Activated CD4-positive, alpha-beta memory T cell treated with anti-CD3 and anti-CD28 coated beads, Interleukin-2, amount 10 ng/mL, durations not matched to agents 7 days and 5 days (primary cell): ENCODE measurements around the gene DLK1. TPM values are rescaled to one million over a fixed set of nuclear protein-coding genes. Genes with fewer than 3 reads are reported as not detected.

Experiments
- CTCF ChIA-PET: fragments of 350-600 bp; sonication (Branson Sonifier 250); formaldehyde crosslinking; loops from one replicate; lab custom pipeline; 2021; ENCODE audit warnings: antibody characterized with exemption, inconsistent platforms; lab: Charles Lee
- POLR2A ChIA-PET: fragments of 350-600 bp; sonication (Branson Sonifier 250); formaldehyde crosslinking; loops from one replicate; lab custom pipeline; 2021; ENCODE audit warnings: antibody characterized with exemption; lab: Charles Lee
- DNase-seq: peaks from one replicate; pipeline ENCODE4 v3.0.0-alpha.2; 2020
- H3K27ac Mint-ChIP-seq: one replicate; pipeline ENCODE4 v1.8.0; 2021; ENCODE audit warnings: mild to moderate bottlenecking, mixed read lengths
- H3K27me3 Mint-ChIP-seq: one replicate; pipeline ENCODE4 v1.8.0; 2021; ENCODE audit warnings: mixed read lengths
- H3K36me3 Mint-ChIP-seq: one replicate; pipeline ENCODE4 v1.8.0; 2021; ENCODE audit warnings: low read depth, mixed read lengths
- H3K4me1 Mint-ChIP-seq: one replicate; pipeline ENCODE4 v1.8.0; 2021; ENCODE audit warnings: mixed read lengths
- H3K4me3 Mint-ChIP-seq: one replicate; pipeline ENCODE4 v1.8.0; 2021; ENCODE audit warnings: mild to moderate bottlenecking, mixed read lengths
- H3K9me3 Mint-ChIP-seq: one replicate; pipeline ENCODE4 v1.8.0; 2021; ENCODE audit warnings: mixed read lengths
- total RNA-seq, 2 experiments: library from RNA; stranded (reverse); gene quantifications; one replicate each; pipeline ENCODE4 v1.2.3, GENCODE V29; 2021

The DLK1 gene
- total RNA-seq, 2 experiments from 2014 or later: not detected

- H3K4me1 Mint-ChIP-seq: no peaks in the 10 kb centered on the region
- no peak overlapping the region for H3K4me3 Mint-ChIP-seq
- H3K9me3 Mint-ChIP-seq: no peaks in the 10 kb centered on the region
- POLR2A ChIA-PET: no interaction called here
- H3K27me3 Mint-ChIP-seq: no peaks in the 10 kb centered on the region
- CTCF ChIA-PET: no interaction called here
- no peaks in the 10 kb centered on the region for H3K36me3 Mint-ChIP-seq
- DNase-seq: no peak
- H3K27ac Mint-ChIP-seq: no peak overlapping the region
These were observed 42.6 kb downstream of the DLK1 start for GRCh38 chr14:100769035-100769939.

GRCh38 chr14:100770046-100770445 lies 43.4 kb downstream of the DLK1 start:
- H3K4me1 Mint-ChIP-seq: no peaks in the 10 kb centered on the region
- H3K9me3 Mint-ChIP-seq: no peaks in the 10 kb centered on the region
- H3K27me3 Mint-ChIP-seq: no peaks in the 10 kb centered on the region
- no peak overlapping the region for H3K4me3 Mint-ChIP-seq
- H3K27ac Mint-ChIP-seq: no peak overlapping the region
- no peak for DNase-seq
- ChIA-PET POLR2A (no interaction called here), CTCF (no interaction called here)
- H3K36me3 Mint-ChIP-seq: no peaks in the 10 kb centered on the region

DNA sequence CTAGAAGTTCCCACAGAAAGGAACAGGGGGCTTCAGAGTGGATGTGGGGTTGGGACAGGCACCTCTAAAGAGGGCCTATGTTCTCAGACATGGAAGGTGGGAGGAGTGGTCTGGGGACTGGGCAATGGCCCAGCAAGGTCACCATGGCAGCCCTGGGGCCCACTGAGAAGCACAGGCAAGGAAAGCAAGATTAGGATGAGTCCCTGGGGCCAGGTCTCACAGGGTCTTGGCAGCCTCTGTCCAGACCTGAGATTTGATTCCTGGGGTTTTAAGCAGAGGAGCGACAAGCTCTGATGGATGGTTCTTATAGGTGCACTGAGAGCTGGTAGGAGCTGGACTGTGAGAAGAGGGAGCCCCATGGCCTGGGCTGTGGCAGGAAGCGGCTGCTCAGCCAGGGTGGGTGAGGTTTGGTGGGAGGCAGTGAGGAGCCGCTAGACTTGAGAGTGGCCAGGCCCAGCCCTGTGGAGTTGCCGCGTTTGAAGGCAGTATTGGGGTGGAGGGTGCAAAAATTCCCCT lies 44.0 kb downstream of the DLK1 start:
- ChIA-PET POLR2A (no interaction called here), CTCF (no interaction called here)
- H3K27ac Mint-ChIP-seq: no peak overlapping the region
- H3K9me3 Mint-ChIP-seq: no peaks in the 10 kb centered on the region
- no peaks in the 10 kb centered on the region for H3K36me3 Mint-ChIP-seq
- no peak for DNase-seq
- H3K4me3 Mint-ChIP-seq: no peak overlapping the region
- H3K4me1 Mint-ChIP-seq: no peaks in the 10 kb centered on the region
- H3K27me3 Mint-ChIP-seq: no peaks in the 10 kb centered on the region

DNA sequence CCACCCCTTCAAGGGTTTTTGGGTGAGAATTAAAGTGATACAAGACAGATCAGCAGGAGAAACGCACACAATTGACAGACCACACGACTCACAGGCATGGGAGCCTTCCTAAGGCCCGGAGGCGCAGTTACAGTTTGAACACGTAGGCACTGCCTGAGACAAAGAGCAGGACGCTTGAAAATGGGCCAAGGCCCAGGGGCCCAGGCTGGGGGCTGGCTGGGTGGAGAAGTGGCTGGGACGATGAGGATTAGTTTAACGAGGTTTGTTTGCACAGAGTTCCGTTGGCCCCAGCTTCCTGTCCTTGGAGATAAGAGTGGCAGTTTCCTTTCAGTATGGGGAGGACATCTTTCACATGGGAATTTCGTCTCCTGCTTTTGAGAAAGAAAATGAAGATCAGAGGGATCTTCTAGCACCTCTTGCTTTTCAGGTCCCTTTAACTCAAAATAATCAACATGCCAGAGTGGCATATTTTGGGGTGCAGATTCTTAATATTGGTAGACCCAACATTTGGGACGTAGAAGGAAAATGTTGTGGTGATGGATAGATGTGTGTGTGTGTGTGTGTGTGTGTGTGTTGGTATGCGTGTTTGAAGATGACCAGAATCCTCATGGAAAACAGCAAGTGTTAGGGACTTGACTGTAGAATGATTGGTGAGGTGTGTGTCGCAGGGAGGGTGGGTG lies 44.6 kb downstream of the DLK1 start:
- H3K27me3 Mint-ChIP-seq: no peaks in the 10 kb centered on the region
- no peak for DNase-seq
- ChIA-PET POLR2A (no interaction called here), CTCF (no interaction called here)
- no peaks in the 10 kb centered on the region for H3K4me1 Mint-ChIP-seq
- H3K36me3 Mint-ChIP-seq: no peaks in the 10 kb centered on the region
- H3K9me3 Mint-ChIP-seq: no peaks in the 10 kb centered on the region
- no peak overlapping the region for H3K27ac Mint-ChIP-seq
- no peak overlapping the region for H3K4me3 Mint-ChIP-seq

- Mint-ChIP-seq H3K4me1 (no peaks in the 10 kb centered on the region), H3K36me3 (no peaks in the 10 kb centered on the region), H3K4me3 (no peak overlapping the region), H3K9me3 (no peaks in the 10 kb centered on the region), H3K27me3 (no peaks in the 10 kb centered on the region), H3K27ac (no peak overlapping the region)
- CTCF ChIA-PET: no interaction called here
- POLR2A ChIA-PET: no interaction called here
- no peak for DNase-seq
These were observed 46.0 kb downstream of the DLK1 start for GRCh38 chr14:100772607-100773165.

DNA sequence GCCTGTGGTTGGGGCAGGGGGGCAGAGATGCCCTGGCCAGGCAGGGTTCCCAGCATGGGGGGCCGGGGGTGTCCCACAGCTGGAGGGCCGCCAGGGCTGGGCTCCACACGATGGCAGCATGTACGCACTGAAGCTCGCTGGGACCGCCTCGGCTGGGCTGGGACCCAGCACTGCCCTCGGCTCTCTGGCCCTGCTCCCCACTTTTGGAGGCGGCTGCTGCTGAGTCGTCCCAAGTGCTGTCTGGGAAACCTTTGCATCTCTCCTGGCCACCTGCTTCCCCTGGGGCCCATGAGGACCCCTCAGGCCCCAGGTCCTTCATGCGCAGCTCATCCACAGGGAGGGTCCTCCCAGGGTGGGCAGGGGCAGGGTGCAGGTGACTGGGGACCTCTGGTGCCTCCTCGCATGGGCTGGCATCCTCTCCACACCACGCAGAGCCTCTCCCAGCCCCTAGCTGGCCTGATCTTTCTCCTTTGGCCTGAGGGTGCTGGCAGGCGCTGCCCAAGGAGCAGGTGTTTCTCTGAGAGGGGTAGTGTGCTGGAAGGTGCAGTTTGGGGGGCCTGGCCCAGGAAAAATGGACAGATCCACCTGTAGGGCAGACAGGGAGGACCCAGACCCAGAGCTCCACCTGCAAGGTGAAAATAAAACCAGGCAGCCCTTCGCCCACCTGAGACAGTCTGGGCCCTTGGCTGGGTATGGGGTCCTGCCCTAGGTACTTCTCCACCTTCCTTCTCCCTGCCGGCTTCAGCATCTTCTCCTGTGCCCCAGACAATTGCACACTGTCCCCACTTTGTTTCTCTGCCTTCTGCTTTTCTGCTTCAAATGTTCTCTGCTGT lies 46.9 kb downstream of the DLK1 start:
- ChIA-PET POLR2A (no interaction called here), CTCF (no interaction called here)
- Mint-ChIP-seq H3K27me3 (no peaks in the 10 kb centered on the region), H3K27ac (no peak overlapping the region), H3K4me3 (no peak overlapping the region), H3K9me3 (no peaks in the 10 kb centered on the region), H3K4me1 (no peaks in the 10 kb centered on the region), H3K36me3 (no peaks in the 10 kb centered on the region)
- no peak for DNase-seq

GRCh38 chr14:100774164-100774537 lies 47.5 kb downstream of the DLK1 start:
- no peak for DNase-seq
- H3K27me3 Mint-ChIP-seq: no peaks in the 10 kb centered on the region
- no peaks in the 10 kb centered on the region for H3K9me3 Mint-ChIP-seq
- H3K27ac Mint-ChIP-seq: no peak overlapping the region
- no peaks in the 10 kb centered on the region for H3K36me3 Mint-ChIP-seq
- H3K4me3 Mint-ChIP-seq: no peak overlapping the region
- POLR2A ChIA-PET: no interaction called here
- CTCF ChIA-PET: no interaction called here
- H3K4me1 Mint-ChIP-seq: no peaks in the 10 kb centered on the region

GRCh38 chr14:100775351-100775830 lies 48.7 kb downstream of the DLK1 start:
- Mint-ChIP-seq H3K36me3 (no peaks in the 10 kb centered on the region), H3K4me3 (no peak overlapping the region), H3K27me3 (no peaks in the 10 kb centered on the region), H3K9me3 (no peaks in the 10 kb centered on the region), H3K4me1 (no peaks in the 10 kb centered on the region), H3K27ac (no peak overlapping the region)
- no peak for DNase-seq
- POLR2A ChIA-PET: no interaction called here
- CTCF ChIA-PET: no interaction called here

GRCh38 chr14:100775831-100776591 lies 49.3 kb downstream of the DLK1 start:
- Mint-ChIP-seq H3K9me3 (no peaks in the 10 kb centered on the region), H3K27me3 (no peaks in the 10 kb centered on the region), H3K27ac (no peak overlapping the region), H3K4me3 (no peak overlapping the region), H3K4me1 (no peaks in the 10 kb centered on the region), H3K36me3 (no peaks in the 10 kb centered on the region)
- ChIA-PET CTCF (no interaction called here), POLR2A (no interaction called here)
- DNase-seq: no peak

GRCh38 chr14:100776681-100777365 lies 50.1 kb downstream of the DLK1 start:
- no peaks in the 10 kb centered on the region for H3K4me1 Mint-ChIP-seq
- no peak for DNase-seq
- no peaks in the 10 kb centered on the region for H3K27me3 Mint-ChIP-seq
- H3K9me3 Mint-ChIP-seq: no peaks in the 10 kb centered on the region
- no peak overlapping the region for H3K4me3 Mint-ChIP-seq
- ChIA-PET CTCF (no interaction called here), POLR2A (no interaction called here)
- H3K27ac Mint-ChIP-seq: no peak overlapping the region
- no peaks in the 10 kb centered on the region for H3K36me3 Mint-ChIP-seq

- Mint-ChIP-seq H3K36me3 (no peaks in the 10 kb centered on the region), H3K27ac (no peak overlapping the region), H3K9me3 (no peaks in the 10 kb centered on the region), H3K4me3 (no peak overlapping the region), H3K4me1 (no peaks in the 10 kb centered on the region), H3K27me3 (no peaks in the 10 kb centered on the region)
- CTCF ChIA-PET: no interaction called here
- POLR2A ChIA-PET: no interaction called here
- no peak for DNase-seq
These were observed 50.7 kb downstream of the DLK1 start for GRCh38 chr14:100777366-100777817.
